SK-N-SH treated with all-trans-retinoic acid at 6 μM for 48 hours (cell line): ENCODE measurements around the gene MAB21L4.

Experiments
- CSDC2 ChIP-seq: fragments of 250-450 bp; sonication (Bioruptor Pico); IDR thresholded peaks from 2 replicates; pipeline ENCODE4 v1.5.0; 2020; ENCODE audit warnings: mild to moderate bottlenecking, moderate library complexity
- CSRNP3 ChIP-seq: fragments of 250-450 bp; sonication (Bioruptor Pico); IDR thresholded peaks from 2 replicates; pipeline ENCODE4 v1.5.1; 2021; ENCODE audit warnings: mild to moderate bottlenecking, moderate library complexity
- PATZ1 ChIP-seq: fragments of 250-450 bp; sonication (Bioruptor Pico); IDR thresholded peaks from 2 replicates; pipeline ENCODE4 v1.8.0; 2020; ENCODE audit warnings: mild to moderate bottlenecking, moderate library complexity, borderline replicate concordance
- RARB ChIP-seq: fragments of 250-450 bp; sonication (Bioruptor Pico); IDR thresholded peaks from 2 replicates; pipeline ENCODE4 v1.8.0; 2021; ENCODE audit warnings: mild to moderate bottlenecking, moderate library complexity
- ZFP3 ChIP-seq: fragments of 250-450 bp; sonication (Bioruptor Pico); IDR thresholded peaks from 2 replicates; pipeline ENCODE4 v1.5.0; 2020; ENCODE audit warnings: mild to moderate bottlenecking, moderate library complexity
- ZFP30 ChIP-seq: fragments of 450-650 bp; formaldehyde crosslinking; IDR thresholded peaks from 2 replicates; pipeline ENCODE4 v1.5.0; 2022; ENCODE audit warnings: mild to moderate bottlenecking, moderate library complexity
- ZNF565 ChIP-seq: fragments of 450-650 bp; formaldehyde crosslinking; conservative IDR thresholded peaks from 2 replicates; pipeline ENCODE4 v1.5.0; 2020; ENCODE audit warnings: low read depth, mild to moderate bottlenecking, moderate library complexity
- ZNF70 ChIP-seq: fragments of 450-650 bp; formaldehyde crosslinking; IDR thresholded peaks from 2 replicates; pipeline ENCODE4 v1.5.0; 2020; ENCODE audit warnings: mild to moderate bottlenecking, moderate library complexity
- ZNF8 ChIP-seq: fragments of 450-650 bp; formaldehyde crosslinking; IDR thresholded peaks from 2 replicates; pipeline ENCODE4 v1.5.0; 2020; ENCODE audit warnings: mild to moderate bottlenecking, moderate library complexity

- TF ChIP-seq RARB (no peak), ZFP30 (CRISPR knock-in tag) (no peak), ZFP3 (CRISPR knock-in tag) (no peak), ZNF70 (CRISPR knock-in tag) (no peak), PATZ1 (no peak), ZNF8 (CRISPR knock-in tag) (no peak), CSDC2 (CRISPR knock-in tag) (no peak), CSRNP3 (CRISPR knock-in tag) (no peak), ZNF565 (CRISPR knock-in tag) (no peak)
These were observed 19.8 kb upstream of the MAB21L4 start for GRCh38 chr2:240915526-240916341.
